Type B pancreatic cell (in vitro differentiated cells): ENCODE results near the gene KRT25. TPM values are rescaled to one million over a fixed set of nuclear protein-coding genes. Genes with fewer than 3 reads are reported as not detected.
"Not testable (repeated sequence)": the region's sequence is repeated elsewhere in the genome, so short reads cannot be mapped to it uniquely, and the experiment has no call there.

Experiments used
- DNase-seq: peaks from one replicate; pipeline ENCODE4 v3.0.0; 2021; ENCODE audit warnings: mixed read lengths; ENCODE audit not compliant: unreplicated experiment; ENCODE audit errors: extremely low spot score
- H3K27ac Mint-ChIP-seq: 2 replicates; pipeline ENCODE4 v1.8.0; 2021; ENCODE audit warnings: mild to moderate bottlenecking, mixed read lengths
- H3K27me3 Mint-ChIP-seq: 2 replicates; pipeline ENCODE4 v1.8.0; 2021; ENCODE audit warnings: mixed read lengths
- H3K36me3 Mint-ChIP-seq: 2 replicates; pipeline ENCODE4 v1.8.0; 2021; ENCODE audit warnings: mixed read lengths
- H3K4me1 Mint-ChIP-seq: one replicate; pipeline ENCODE4 v1.8.0; 2021; ENCODE audit warnings: mixed read lengths; ENCODE audit not compliant: unreplicated experiment
- H3K4me3 Mint-ChIP-seq: 2 replicates; pipeline ENCODE4 v1.8.0; 2021; ENCODE audit warnings: mild to moderate bottlenecking, mixed read lengths
- H3K9me3 Mint-ChIP-seq: 2 replicates; pipeline ENCODE4 v1.8.0; 2021; ENCODE audit warnings: mixed read lengths
- CTCF ChIP-seq: fragments of 200-600 bp; sonication (generic); conservative IDR thresholded peaks from 2 replicates; pipeline ENCODE4 v1.5.0; 2021; ENCODE audit warnings: antibody characterized with exemption, mild to moderate bottlenecking
- total RNA-seq: library from RNA; stranded (reverse); gene quantifications from 2 replicates; pipeline ENCODE4 v1.2.1, GENCODE V29; 2021; ENCODE audit warnings: low replicate concordance

KRT25 gene
- total RNA-seq, 1 donor from 2014 or later: not detected

- Mint-ChIP-seq H3K9me3 (peaks cover 17% of the 10 kb centered on the region), H3K27ac (no peak overlapping the region), H3K27me3 (peaks cover 19% of the 10 kb centered on the region), H3K4me3 (no peak overlapping the region), H3K4me1 (no peaks in the 10 kb centered on the region), H3K36me3 (no peaks in the 10 kb centered on the region)
- no peak for TF ChIP-seq CTCF
- no peak for DNase-seq
Measured at GRCh38 chr17:40760105-40761016, 5.2 kb upstream of the KRT25 start.

- no peaks in the 10 kb centered on the region for H3K4me1 Mint-ChIP-seq
- no peak for TF ChIP-seq CTCF
- H3K27me3 Mint-ChIP-seq: peaks cover 25% of the 10 kb centered on the region
- no peak for DNase-seq
- H3K4me3 Mint-ChIP-seq: no peak overlapping the region
- no peaks in the 10 kb centered on the region for H3K9me3 Mint-ChIP-seq
- H3K36me3 Mint-ChIP-seq: no peaks in the 10 kb centered on the region
- no peak overlapping the region for H3K27ac Mint-ChIP-seq
Measured at GRCh38 chr17:40753804-40754203, 1.3 kb downstream of the KRT25 start.

GRCh38 chr17:40751065-40751464, 4.1 kb downstream of the KRT25 start:
- Mint-ChIP-seq H3K27me3 (peaks cover 25% of the 10 kb centered on the region), H3K27ac (no peak overlapping the region), H3K9me3 (no peaks in the 10 kb centered on the region), H3K4me3 (no peak overlapping the region), H3K36me3 (no peaks in the 10 kb centered on the region), H3K4me1 (no peaks in the 10 kb centered on the region)
- TF ChIP-seq CTCF: no peak
- DNase-seq: no peak

- Mint-ChIP-seq H3K27ac (no peak overlapping the region), H3K4me1 (no peaks in the 10 kb centered on the region), H3K36me3 (no peaks in the 10 kb centered on the region), H3K4me3 (no peak overlapping the region), H3K9me3 (no peaks in the 10 kb centered on the region), H3K27me3 (peaks cover 23% of the 10 kb centered on the region)
- no peak for DNase-seq
- TF ChIP-seq CTCF: no peak
Measured at GRCh38 chr17:40750391-40750790, 4.7 kb downstream of the KRT25 start.

GRCh38 chr17:40748666-40749065, 6.5 kb downstream of the KRT25 start:
- not testable (repeated sequence) for DNase-seq, H3K36me3 Mint-ChIP-seq, H3K9me3 Mint-ChIP-seq, H3K4me1 Mint-ChIP-seq, H3K4me3 Mint-ChIP-seq, H3K27ac Mint-ChIP-seq
- H3K27me3 Mint-ChIP-seq: peaks cover 25% of the 10 kb centered on the region

GRCh38 chr17:40738553-40738952, 16.6 kb downstream of the KRT25 start:
- no peak for TF ChIP-seq CTCF
- H3K36me3 Mint-ChIP-seq: no peaks in the 10 kb centered on the region
- DNase-seq: no peak
- H3K27me3 Mint-ChIP-seq: peaks cover 45% of the 10 kb centered on the region
- no peaks in the 10 kb centered on the region for H3K4me1 Mint-ChIP-seq
- H3K4me3 Mint-ChIP-seq: no peak overlapping the region
- peaks cover 5% of the 10 kb centered on the region for H3K9me3 Mint-ChIP-seq
- no peak overlapping the region for H3K27ac Mint-ChIP-seq
